Fibroblast of upper back skin (primary cell): Measurements from ENCODE around the gene ATP5F1A.
A peak's percentile ranks its signal among the peaks of the same experiment; 100 is the strongest.
"Not testable (repeated sequence)": the region's sequence is repeated elsewhere in the genome, so short reads cannot be mapped to it uniquely, and the experiment has no call there.

Experiments
- DNase-seq: peaks from one replicate; pipeline ENCODE4 v3.0.0-alpha.2; 2013

ATP5F1A gene

GRCh38 chr18:46097801-46098615, at the start of gene ATP5F1A:
Gene ATP5F1A (minus strand): TSS chr18:46098296. CDS start chr18:46098231, 65 bp downstream.
- DNase-seq, result peak; percentile 83

- no peak for DNase-seq
Measured at GRCh38 chr18:46141199-46141598, 43.1 kb upstream of the ATP5F1A start.

- DNase-seq, result no peak
Measured at GRCh38 chr18:46140173-46140572, 42.1 kb upstream of the ATP5F1A start.

- DNase-seq, result no peak
Measured at GRCh38 chr18:46134920-46135675, 37.0 kb upstream of the ATP5F1A start.

- DNase-seq, result no peak
Measured at GRCh38 chr18:46133534-46133933, 35.4 kb upstream of the ATP5F1A start.

GRCh38 chr18:46130549-46130948, 32.5 kb upstream of the ATP5F1A start:
- DNase-seq, result not testable (repeated sequence)

- DNase-seq, result no peak
Measured at GRCh38 chr18:46130061-46130460, 32.0 kb upstream of the ATP5F1A start.

- DNase-seq, result not testable (repeated sequence)
Measured at GRCh38 chr18:46126625-46127024, 28.5 kb upstream of the ATP5F1A start.

- DNase-seq, result no peak
Measured at GRCh38 chr18:46113751-46114150, 15.7 kb upstream of the ATP5F1A start.

GRCh38 chr18:46110406-46110805, 12.3 kb upstream of the ATP5F1A start:
- no peak for DNase-seq

GRCh38 chr18:46109386-46109785, 11.3 kb upstream of the ATP5F1A start:
- no peak for DNase-seq

- DNase-seq, result peak; percentile 85
Measured at GRCh38 chr18:46104128-46104911, 6.2 kb upstream of the ATP5F1A start, which contains the start of gene HAUS1. Gene HAUS1 (plus strand): TSS chr18:46104385. CDS start chr18:46104412, 27 bp downstream.

GRCh38 chr18:46099463-46099862, 1.4 kb upstream of the ATP5F1A start:
- no peak for DNase-seq

GRCh38 chr18:46098616-46098933, 479 bp upstream of the ATP5F1A start:
- DNase-seq, result no peak

- no peak for DNase-seq
Measured at GRCh38 chr18:46097431-46097800, 680 bp downstream of the ATP5F1A start.

GRCh38 chr18:46096651-46097300, 1.3 kb downstream of the ATP5F1A start:
- no peak for DNase-seq

GRCh38 chr18:46095532-46095931, 2.6 kb downstream of the ATP5F1A start:
- DNase-seq, result no peak

GRCh38 chr18:46088501-46088900, 9.6 kb downstream of the ATP5F1A start:
- DNase-seq, result not testable (repeated sequence)

GRCh38 chr18:46084431-46084830, 13.7 kb downstream of the ATP5F1A start:
- no peak for DNase-seq

- no peak for DNase-seq
Measured at GRCh38 chr18:46080156-46080555, 17.9 kb downstream of the ATP5F1A start.

- no peak for DNase-seq
Measured at GRCh38 chr18:46079336-46079735, 18.8 kb downstream of the ATP5F1A start.

GRCh38 chr18:46073474-46074331, 24.4 kb downstream of the ATP5F1A start:
- DNase-seq, result peak; percentile 71
